ENCODE data around the gene NLRC5.
"Not testable (repeated sequence)": the region's sequence is repeated elsewhere in the genome, so short reads cannot be mapped to it uniquely, and the experiment has no call there.

The NLRC5 gene

DNA sequence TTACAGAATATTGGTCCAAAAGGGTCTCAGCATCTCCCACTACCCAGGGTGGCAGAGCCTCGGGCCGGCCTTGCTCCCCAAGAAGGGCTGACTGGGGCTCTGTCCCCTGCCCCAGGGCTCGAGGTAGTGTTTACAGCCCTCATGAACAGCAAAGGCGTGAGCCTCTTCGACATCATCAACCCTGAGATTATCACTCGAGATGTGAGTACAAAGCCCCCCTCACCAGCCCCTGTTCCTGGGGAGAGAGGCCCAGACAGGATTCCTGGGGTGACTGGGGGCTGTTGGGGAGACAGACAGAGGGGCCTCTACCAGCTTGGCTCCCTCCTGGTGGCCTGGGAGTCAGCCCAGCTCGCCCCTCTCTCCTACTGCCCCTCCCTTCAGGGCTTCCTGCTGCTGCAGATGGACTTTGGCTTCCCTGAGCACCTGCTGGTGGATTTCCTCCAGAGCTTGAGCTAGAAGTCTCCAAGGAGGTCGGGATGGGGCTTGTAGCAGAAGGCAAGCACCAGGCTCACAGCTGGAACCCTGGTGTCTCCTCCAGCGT is 6.1 kb upstream of the NLRC5 start:
- peaks cover 20% of the 10 kb centered on the region for H3K4me1 ChIP-seq (ENCODE audit: insufficient read depth, low read length)
- H3K9me3 ChIP-seq (ENCODE audit: control insufficient read depth, insufficient read depth, low read length) = no peaks in the 10 kb centered on the region; the same call in 1 of the 2 replicates
- H3K36me3 ChIP-seq (ENCODE audit: insufficient read depth, low read length) = no peaks in the 10 kb centered on the region
- no peak overlapping the region for H3K9ac ChIP-seq (ENCODE audit: low read depth, low read length)

- Histone ChIP-seq H3K9me3 (ENCODE audit: control insufficient read depth, insufficient read depth, low read length) (no peaks in the 10 kb centered on the region; the same call in 1 of the 2 replicates), H3K9ac (ENCODE audit: low read depth, low read length) (no peak overlapping the region), H3K36me3 (ENCODE audit: insufficient read depth, low read length) (no peaks in the 10 kb centered on the region), H3K4me1 (ENCODE audit: insufficient read depth, low read length) (peaks cover 20% of the 10 kb centered on the region)
Observed at GRCh38 chr16:56984639-56985038, 4.7 kb upstream of the NLRC5 start.

DNA sequence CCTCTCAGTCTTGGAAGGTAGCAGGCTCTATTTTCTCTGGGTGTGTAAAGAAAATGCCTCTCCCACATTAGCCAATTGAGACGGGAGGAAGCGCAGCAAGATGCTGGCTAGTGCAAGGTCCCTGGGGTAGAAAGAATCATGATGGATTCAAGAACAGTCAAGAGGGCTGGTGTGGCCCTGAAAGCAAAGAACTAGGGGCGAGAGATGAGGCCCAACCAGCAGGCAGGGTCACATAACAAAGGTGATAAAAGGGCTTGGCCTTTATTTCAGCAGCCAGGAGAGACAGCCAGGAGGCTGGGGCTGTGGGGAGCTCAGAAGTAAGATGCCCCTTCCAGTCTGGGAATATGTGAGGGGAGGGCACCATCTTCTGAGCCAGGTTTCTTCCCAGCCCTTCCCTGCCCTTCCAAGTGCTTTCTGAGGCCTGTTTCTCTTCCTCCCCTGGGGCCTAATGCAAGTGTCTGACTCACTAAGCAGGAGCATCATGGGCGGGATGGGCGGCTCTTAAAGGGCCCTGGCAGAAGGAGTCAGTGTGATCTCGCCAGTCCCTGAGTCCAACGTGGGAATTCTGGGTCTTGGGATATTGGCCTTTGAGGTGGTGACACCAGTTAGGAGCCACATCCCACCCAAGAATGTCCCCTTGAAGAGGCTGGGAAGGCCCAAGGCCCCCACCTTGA is 3.9 kb upstream of the NLRC5 start:
- H3K9ac ChIP-seq (ENCODE audit: low read depth, low read length) = no peak overlapping the region
- H3K4me1 ChIP-seq (ENCODE audit: insufficient read depth, low read length) = peaks cover 20% of the 10 kb centered on the region
- no peaks in the 10 kb centered on the region for H3K9me3 ChIP-seq (ENCODE audit: control insufficient read depth, insufficient read depth, low read length)
- H3K36me3 ChIP-seq (ENCODE audit: insufficient read depth, low read length) = no peaks in the 10 kb centered on the region

DNA sequence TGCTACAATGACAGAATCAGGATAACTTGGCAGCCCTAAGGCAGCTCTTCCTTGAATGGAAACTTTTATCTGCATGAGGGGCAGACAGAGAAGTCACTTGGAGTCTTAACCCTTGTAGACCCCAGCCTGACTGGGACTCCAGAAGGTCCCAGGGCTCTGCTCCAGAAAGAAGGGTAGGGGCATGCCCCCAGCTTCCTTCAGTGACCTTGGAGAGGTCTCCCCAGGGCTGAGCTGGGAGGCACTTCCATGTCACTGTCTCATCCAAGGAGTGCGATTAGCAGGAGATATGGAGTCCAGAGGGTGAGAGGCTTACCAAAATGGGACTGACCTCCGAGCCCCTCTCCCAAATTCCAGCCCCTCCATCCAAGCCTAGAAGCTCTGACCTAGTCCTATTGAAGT is 3.4 kb upstream of the NLRC5 start:
- Histone ChIP-seq H3K36me3 (ENCODE audit: insufficient read depth, low read length) (no peaks in the 10 kb centered on the region), H3K9me3 (ENCODE audit: control insufficient read depth, insufficient read depth, low read length) (no peaks in the 10 kb centered on the region), H3K4me1 (ENCODE audit: insufficient read depth, low read length) (peaks cover 23% of the 10 kb centered on the region), H3K9ac (ENCODE audit: low read depth, low read length) (no peak overlapping the region)

DNA sequence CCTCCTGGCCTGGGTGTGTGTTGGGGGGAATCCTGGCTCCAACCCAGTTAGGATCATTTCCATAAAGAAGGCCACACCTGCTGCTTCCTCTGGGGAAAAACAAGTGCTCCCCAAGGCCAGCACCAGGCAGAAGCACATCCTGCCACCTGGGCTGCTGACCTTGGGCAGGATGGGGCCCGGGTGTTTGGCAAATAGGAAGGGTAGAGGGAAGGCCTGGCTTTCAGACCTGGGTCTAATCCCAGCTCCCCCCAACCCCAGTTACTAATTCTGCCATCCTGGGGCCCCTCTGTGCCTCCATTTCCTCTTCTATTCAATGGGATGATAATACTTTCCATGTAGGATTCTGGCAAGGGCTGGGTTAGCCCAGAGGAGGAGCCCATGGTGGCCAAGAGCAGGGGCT is 3.0 kb upstream of the NLRC5 start:
- H3K9ac ChIP-seq (ENCODE audit: low read depth, low read length) = no peak overlapping the region
- no peaks in the 10 kb centered on the region for H3K9me3 ChIP-seq (ENCODE audit: control insufficient read depth, insufficient read depth, low read length)
- H3K4me1 ChIP-seq (ENCODE audit: insufficient read depth, low read length) = peaks cover 21% of the 10 kb centered on the region
- H3K36me3 ChIP-seq (ENCODE audit: insufficient read depth, low read length) = no peaks in the 10 kb centered on the region

- H3K9me3 ChIP-seq (ENCODE audit: control insufficient read depth, insufficient read depth, low read length); H3K9ac ChIP-seq (ENCODE audit: low read depth, low read length); H3K36me3 ChIP-seq (ENCODE audit: insufficient read depth, low read length): not testable (repeated sequence)
- H3K4me1 ChIP-seq (ENCODE audit: insufficient read depth, low read length) = peaks cover 23% of the 10 kb centered on the region
Observed at GRCh38 chr16:56986908-56987307, 2.4 kb upstream of the NLRC5 start.

DNA sequence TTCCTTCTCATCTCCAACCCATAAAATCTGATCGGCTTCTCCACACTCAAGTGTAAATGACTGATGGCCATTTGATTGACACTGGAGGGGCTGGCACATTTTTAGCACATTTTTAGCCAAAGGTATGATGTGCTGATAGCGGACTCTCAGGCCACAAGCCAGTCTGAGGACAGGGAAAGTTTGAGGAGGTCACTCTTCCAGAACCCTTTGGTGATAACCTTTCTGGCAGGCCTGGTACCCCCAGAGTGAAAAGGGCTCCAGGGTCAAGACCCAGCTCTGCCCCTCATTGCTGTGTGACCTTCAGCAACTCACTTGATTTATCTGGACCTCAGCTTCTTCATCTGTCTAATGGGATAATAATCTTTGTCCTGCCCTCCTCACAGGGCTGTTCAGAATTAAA is 1.7 kb upstream of the NLRC5 start:
- no peaks in the 10 kb centered on the region for H3K36me3 ChIP-seq (ENCODE audit: insufficient read depth, low read length)
- no peaks in the 10 kb centered on the region for H3K9me3 ChIP-seq (ENCODE audit: control insufficient read depth, insufficient read depth, low read length)
- H3K4me1 ChIP-seq (ENCODE audit: insufficient read depth, low read length) = peaks cover 26% of the 10 kb centered on the region
- no peak overlapping the region for H3K9ac ChIP-seq (ENCODE audit: low read depth, low read length)

- peaks cover 24% of the 10 kb centered on the region for H3K4me1 ChIP-seq (ENCODE audit: insufficient read depth, low read length)
Observed at GRCh38 chr16:56988161-56988947, 1.0 kb upstream of the NLRC5 start.

GRCh38 chr16:56989988-56990387 is 631 bp downstream of the NLRC5 start:
- Histone ChIP-seq H3K4me1 (ENCODE audit: insufficient read depth, low read length) (peaks cover 16% of the 10 kb centered on the region), H3K9ac (ENCODE audit: low read depth, low read length) (peak overlapping the region; percentile 72; the same call in 1 of the 2 replicates)

More at GRCh38 chr16:56988161-56988947, 1.0 kb upstream of the NLRC5 start:
- H3K36me3 ChIP-seq (ENCODE audit: insufficient read depth, low read length) = no peaks in the 10 kb centered on the region
- H3K9me3 ChIP-seq (ENCODE audit: control insufficient read depth, insufficient read depth, low read length) = no peaks in the 10 kb centered on the region
- H3K9ac ChIP-seq (ENCODE audit: low read depth, low read length) = peak overlapping the region; percentile 72; the same call in 1 of the 2 replicates

DNA sequence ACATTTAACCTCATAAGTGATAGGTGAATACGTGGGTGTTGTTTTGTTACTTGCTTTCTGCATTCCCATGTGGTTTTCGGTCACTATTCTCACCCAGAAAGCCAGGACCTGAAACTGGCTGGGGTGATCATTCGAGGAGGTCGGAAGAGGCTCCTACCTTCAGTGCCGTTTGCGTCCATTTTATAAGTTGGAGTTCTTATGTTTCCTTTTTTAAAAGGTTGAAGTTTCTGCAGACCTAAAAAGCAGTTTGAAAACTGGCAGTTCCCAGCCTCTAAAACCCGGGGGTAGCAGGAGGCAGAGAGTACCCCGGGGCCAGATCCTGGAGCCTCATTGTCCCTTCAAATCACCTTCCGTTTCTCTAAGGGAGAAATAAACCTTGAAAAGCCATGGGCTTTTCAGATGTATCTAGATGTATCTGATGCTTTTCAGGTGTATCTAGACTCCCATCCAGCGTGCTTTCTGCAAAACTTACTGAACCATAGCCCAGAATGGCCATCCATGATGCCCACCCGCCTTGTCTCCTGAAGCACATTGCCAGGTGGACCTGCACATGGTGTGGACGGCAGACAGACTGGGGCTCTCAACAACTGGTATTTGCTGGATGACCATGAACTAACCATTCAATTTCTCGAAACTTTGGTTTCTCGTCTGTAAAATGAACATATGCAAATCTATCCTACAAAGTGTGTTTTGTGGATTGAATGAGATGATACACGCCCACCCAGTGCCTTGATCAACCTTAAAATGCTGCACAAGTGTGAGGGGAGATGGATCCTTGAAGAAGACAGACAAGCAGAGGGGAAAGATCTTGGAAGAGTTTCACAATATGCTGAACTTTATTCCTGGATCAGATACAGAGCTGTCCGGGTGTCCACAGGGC is 1.3 kb downstream of the NLRC5 start:
- H3K4me1 ChIP-seq (ENCODE audit: insufficient read depth, low read length) = peaks cover 10% of the 10 kb centered on the region; the same call in 1 of the 2 replicates
- no peaks in the 10 kb centered on the region for H3K36me3 ChIP-seq (ENCODE audit: insufficient read depth, low read length)
- H3K9me3 ChIP-seq (ENCODE audit: control insufficient read depth, insufficient read depth, low read length) = no peaks in the 10 kb centered on the region
- no peak overlapping the region for H3K9ac ChIP-seq (ENCODE audit: low read depth, low read length)

More at GRCh38 chr16:56989988-56990387, 631 bp downstream of the NLRC5 start:
- no peaks in the 10 kb centered on the region for H3K36me3 ChIP-seq (ENCODE audit: insufficient read depth, low read length)
- H3K9me3 ChIP-seq (ENCODE audit: control insufficient read depth, insufficient read depth, low read length) = no peaks in the 10 kb centered on the region

DNA sequence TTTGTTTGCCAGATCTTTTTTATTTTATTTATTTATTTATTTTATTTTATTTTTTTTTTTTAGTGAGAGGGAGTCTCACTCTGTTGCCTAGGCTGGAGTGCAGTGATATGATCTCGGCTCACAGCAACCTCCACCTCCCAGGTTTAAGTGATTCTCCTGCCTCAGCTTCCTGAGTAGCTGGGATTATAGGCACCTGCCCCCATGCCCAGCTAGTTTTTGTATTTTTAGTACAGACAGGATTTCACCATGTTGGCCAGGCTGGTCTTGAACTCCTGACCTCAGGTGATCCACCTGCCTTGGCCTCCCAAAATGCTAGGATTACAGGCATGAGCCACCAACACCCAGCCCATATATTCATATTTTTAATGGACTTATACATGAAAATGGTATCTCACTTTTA is 3.1 kb downstream of the NLRC5 start:
- peaks cover 10% of the 10 kb centered on the region; the same call in 1 of the 2 replicates for H3K4me1 ChIP-seq (ENCODE audit: insufficient read depth, low read length)
- H3K9me3 ChIP-seq (ENCODE audit: control insufficient read depth, insufficient read depth, low read length); H3K9ac ChIP-seq (ENCODE audit: low read depth, low read length); H3K36me3 ChIP-seq (ENCODE audit: insufficient read depth, low read length): not testable (repeated sequence)

- Histone ChIP-seq H3K9ac (ENCODE audit: low read depth, low read length) (no peak overlapping the region), H3K4me1 (ENCODE audit: insufficient read depth, low read length) (peaks cover 10% of the 10 kb centered on the region; the same call in 1 of the 2 replicates), H3K9me3 (ENCODE audit: control insufficient read depth, insufficient read depth, low read length) (no peaks in the 10 kb centered on the region), H3K36me3 (ENCODE audit: insufficient read depth, low read length) (no peaks in the 10 kb centered on the region)
Observed at GRCh38 chr16:56993204-56993603, 3.8 kb downstream of the NLRC5 start.

DNA sequence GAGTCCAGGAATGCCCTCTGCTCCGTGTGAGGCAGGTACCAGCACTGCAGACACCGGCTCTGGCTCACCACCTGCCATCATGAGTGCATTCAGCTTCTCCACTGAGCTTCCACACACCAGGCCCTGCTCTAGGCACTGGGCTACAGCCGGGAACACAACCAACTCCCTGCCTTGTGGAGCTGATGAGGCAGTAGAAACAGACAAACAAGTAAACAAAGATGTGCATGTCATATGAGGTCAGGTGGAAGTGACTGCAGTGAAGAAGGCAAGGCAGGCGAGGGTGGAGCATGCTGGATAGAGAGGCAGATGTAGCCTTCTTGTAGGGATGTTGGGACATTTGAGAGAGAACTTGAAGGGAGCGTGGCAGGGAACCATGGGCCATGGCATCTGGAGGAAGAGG is 5.0 kb downstream of the NLRC5 start:
- Histone ChIP-seq H3K9me3 (ENCODE audit: control insufficient read depth, insufficient read depth, low read length) (no peaks in the 10 kb centered on the region), H3K4me1 (ENCODE audit: insufficient read depth, low read length) (peaks cover 10% of the 10 kb centered on the region; the same call in 1 of the 2 replicates), H3K9ac (ENCODE audit: low read depth, low read length) (no peak overlapping the region), H3K36me3 (ENCODE audit: insufficient read depth, low read length) (no peaks in the 10 kb centered on the region)

Data from ES-I3 (cell line).